Stomach (tissue), 9 donors: ENCODE data around the gene DENND6B. TPM values are rescaled to one million over a fixed set of nuclear protein-coding genes. Genes with fewer than 3 reads are reported as not detected.
"Not testable (repeated sequence)": the region's sequence is repeated elsewhere in the genome, so short reads cannot be mapped to it uniquely, and the experiment has no call there.

Experiments used
- DNase-seq, 2 donors: peaks; one replicate each; pipeline versions ENCODE4 v3.0.0 to v3.0.0-alpha.2; 2013 to 2019
- H3K27ac ChIP-seq, 5 donors: fragments of 200-600 bp in 4 of 5; sonication (generic) in 4 of 5; one replicate each; pipeline ENCODE4 v1.5.1; 2013 to 2019; ENCODE audit warnings: mild to moderate bottlenecking in 1 of 5, moderate library complexity in 1 of 5
- H3K27me3 ChIP-seq, 3 donors: fragments of 200-600 bp; sonication (generic); one replicate each; pipeline ENCODE4 v1.5.1; 2017 to 2019; ENCODE audit warnings: mixed run types in 1 of 3
- H3K36me3 ChIP-seq, 4 donors: fragments of 200-600 bp; sonication (generic); 1 replicate in 3 of 4; 2 replicates in 1 of 4; pipeline ENCODE4 v1.5.1; 2016 to 2019
- H3K4me1 ChIP-seq, 4 donors: fragments of 200-600 bp; sonication (generic); one replicate each; pipeline ENCODE4 v1.5.1; 2016 to 2019
- H3K4me3 ChIP-seq, 4 donors: fragments of 200-600 bp; sonication (generic) in 3 of 4; one replicate each; pipeline ENCODE4 v1.5.1; 2016 to 2019; ENCODE audit warnings: mild to moderate bottlenecking in 1 of 4
- H3K9me3 ChIP-seq, 4 donors: fragments of 200-600 bp; sonication (generic); one replicate each; pipeline ENCODE4 v1.5.1; 2016 to 2019
- EP300 ChIP-seq: sonication (generic); formaldehyde crosslinking; IDR thresholded peaks from one replicate; pipeline ENCODE4 v1.6.1; 2017; ENCODE audit warnings: antibody characterized with exemption
- POLR2A ChIP-seq, 4 donors: fragments of 450-650 bp; IDR thresholded peaks; one replicate each; pipeline ENCODE4 v1.6.1; 2016; ENCODE audit warnings: antibody characterized with exemption in 4 of 4, control low read depth in 2 of 4, mild to moderate bottlenecking in 1 of 4, moderate library complexity in 1 of 4
- POLR2AphosphoS5 ChIP-seq, 3 donors: sonication (generic); formaldehyde crosslinking; IDR thresholded peaks; one replicate each; pipeline ENCODE4 v1.6.1; 2016; ENCODE audit warnings: antibody characterized with exemption in 3 of 3
- WGBS, 5 donors: extraction: QIAGEN DNeasy Blood & Tissue Kit in 3 of 5; methylation state at CpG; one replicate each; pipeline versions ENCODE4 v1.1.5 to v1.1.7; 2013 to 2018; 5-methylcytosine and 5-hydroxymethylcytosine counted together
- intact Hi-C: fragments of 100-400 bp; cut with DNase I; formaldehyde crosslinking; loops from one replicate; pipeline ENCODE4 v1.15.1; 2023; ENCODE audit warnings: low total_unique reads
- polyA plus RNA-seq, 3 donors: library from polyadenylated mRNA; stranded (reverse); fragments of 200-250 nt; gene quantifications; one replicate each; pipeline ENCODE4 v1.2.3, GENCODE V29; 2013
- total RNA-seq, 5 donors: library from RNA; depleted of rRNA; stranded (reverse); fragments of >200 nt; gene quantifications; one replicate each; pipeline versions ENCODE4 v1.1.0 to v1.2.3, GENCODE V29; 2014 to 2016
- TF ChIP-seq, protein P1 (sequence below), 7 experiments: fragments of 450-650 bp in 4 of 7; fragments of 200-600 bp in 3 of 7; sonication (generic) in 3 of 7; IDR thresholded peaks; one replicate each; pipeline ENCODE4 v1.5.1; 2016 to 2019; ENCODE audit warnings: antibody characterized with exemption in 7 of 7, control low read depth in 2 of 7, mild to moderate bottlenecking in 1 of 7
- donor health status: healthy with polysubstance abuse.
- donor health status: Bipolar disorder and iron deficiency.
- donor health status: healthy.

Gene DENND6B
- total and polyA plus RNA-seq, 8 donors, result 2.0 to 13.4 (median 4.0) TPM

DNA sequence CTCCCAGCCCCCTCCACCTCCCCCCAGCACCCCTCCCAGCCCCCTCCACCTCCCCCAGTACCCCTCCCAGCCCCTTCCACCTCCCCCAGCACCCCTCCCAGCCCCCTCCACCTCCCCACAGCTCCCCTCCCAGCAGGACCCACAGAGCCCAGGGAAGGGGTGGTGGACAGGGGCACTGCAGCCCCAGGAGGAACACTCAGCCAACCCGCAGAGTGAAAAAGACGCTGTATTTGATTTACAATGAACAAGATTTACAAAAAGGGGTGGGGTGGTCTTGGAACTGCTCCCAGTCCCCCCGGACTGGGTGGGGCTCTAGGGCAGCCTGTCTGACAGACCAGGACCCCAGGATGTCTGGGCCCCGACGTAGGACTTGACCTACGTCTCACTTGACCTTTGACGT lies 52.0 kb downstream of the DENND6B start:
- Histone ChIP-seq H3K36me3 (peaks cover 48 to 56% (median 50%) of the 10 kb centered on the region in 4 donors), H3K9me3 (no peaks in the 10 kb centered on the region), H3K4me3 (no peak overlapping the region), H3K27ac (peak overlapping the region; percentile 22 to 71 (median 37)), H3K27me3 (peaks cover 0 to 29% (median 3%) of the 10 kb centered on the region in 3 donors), H3K4me1 (peaks cover 31 to 73% (median 50%) of the 10 kb centered on the region in 4 donors)
- DNase-seq, result no peak
- intact Hi-C loops, result loop anchor here (5.0 kb wide), 1 partner anchor 63 kb away; no protein-coding TSS in a partner anchor
- TF ChIP-seq, protein P1, sequence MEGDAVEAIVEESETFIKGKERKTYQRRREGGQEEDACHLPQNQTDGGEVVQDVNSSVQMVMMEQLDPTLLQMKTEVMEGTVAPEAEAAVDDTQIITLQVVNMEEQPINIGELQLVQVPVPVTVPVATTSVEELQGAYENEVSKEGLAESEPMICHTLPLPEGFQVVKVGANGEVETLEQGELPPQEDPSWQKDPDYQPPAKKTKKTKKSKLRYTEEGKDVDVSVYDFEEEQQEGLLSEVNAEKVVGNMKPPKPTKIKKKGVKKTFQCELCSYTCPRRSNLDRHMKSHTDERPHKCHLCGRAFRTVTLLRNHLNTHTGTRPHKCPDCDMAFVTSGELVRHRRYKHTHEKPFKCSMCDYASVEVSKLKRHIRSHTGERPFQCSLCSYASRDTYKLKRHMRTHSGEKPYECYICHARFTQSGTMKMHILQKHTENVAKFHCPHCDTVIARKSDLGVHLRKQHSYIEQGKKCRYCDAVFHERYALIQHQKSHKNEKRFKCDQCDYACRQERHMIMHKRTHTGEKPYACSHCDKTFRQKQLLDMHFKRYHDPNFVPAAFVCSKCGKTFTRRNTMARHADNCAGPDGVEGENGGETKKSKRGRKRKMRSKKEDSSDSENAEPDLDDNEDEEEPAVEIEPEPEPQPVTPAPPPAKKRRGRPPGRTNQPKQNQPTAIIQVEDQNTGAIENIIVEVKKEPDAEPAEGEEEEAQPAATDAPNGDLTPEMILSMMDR (IDR thresholded peaks at IDR 0.05), result no peak
- no peak for TF ChIP-seq POLR2AphosphoS5 (IDR thresholded peaks at IDR 0.05)
- no peak for TF ChIP-seq POLR2A (IDR thresholded peaks at IDR 0.05)
- TF ChIP-seq EP300, result no peak
- 23 to 49% (median 41%) methylated on average over 7 of the region's 7 CpGs for WGBS, 5 donors

DNA sequence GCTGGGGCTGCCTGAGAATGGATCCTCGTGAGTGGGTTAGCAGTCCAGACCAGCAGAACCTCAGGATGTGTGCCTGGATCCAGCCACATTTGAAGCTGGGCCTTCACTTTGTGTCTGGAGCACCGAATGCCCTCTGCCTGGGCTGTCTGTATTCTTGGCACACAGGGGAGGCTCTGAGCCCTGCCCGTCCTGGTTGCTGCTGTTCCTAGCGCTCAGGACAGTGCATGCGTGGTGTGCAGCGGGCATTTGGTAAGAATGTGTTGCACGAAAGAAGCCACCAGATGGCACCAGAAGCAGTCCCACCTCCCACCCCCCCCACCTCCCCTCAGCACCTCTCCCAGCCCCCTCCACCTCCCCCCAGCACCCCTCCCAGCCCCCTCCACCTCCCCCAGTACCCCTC lies 52.5 kb downstream of the DENND6B start:
- H3K4me3 ChIP-seq, result no peak overlapping the region
- H3K27ac ChIP-seq, result peak overlapping the region in 2 of 5 donors; percentile 2 to 16
- peaks cover 0 to 34% (median 3%) of the 10 kb centered on the region in 3 donors for H3K27me3 ChIP-seq
- 18 to 24% (median 23%) methylated on average over 6 to 7 of the region's 7 CpGs; no CpG with 5 or more reads in 1 of the 5 donors for WGBS, 5 donors
- peak; percentile 66 to 84 for DNase-seq
- H3K4me1 ChIP-seq, result peaks cover 36 to 73% (median 52%) of the 10 kb centered on the region in 4 donors
- no peaks in the 10 kb centered on the region for H3K9me3 ChIP-seq
- TF ChIP-seq POLR2AphosphoS5 (IDR thresholded peaks at IDR 0.05), result no peak
- TF ChIP-seq, protein P1 (IDR thresholded peaks at IDR 0.05), result peak in 3 of 7 experiments; percentile 16 to 41 (median 19)
- no peak for TF ChIP-seq POLR2A (IDR thresholded peaks at IDR 0.05)
- peaks cover 44 to 52% (median 45%) of the 10 kb centered on the region in 4 donors for H3K36me3 ChIP-seq
- intact Hi-C loops, result no loop called here

GRCh38 chr22:50273781-50274180 lies 53.0 kb downstream of the DENND6B start:
- H3K36me3 ChIP-seq, result peaks cover 38 to 46% (median 40%) of the 10 kb centered on the region in 4 donors
- intact Hi-C loops, H3K4me3 ChIP-seq, DNase-seq, H3K9me3 ChIP-seq: not testable (repeated sequence)
- H3K27me3 ChIP-seq, result peaks cover 0 to 36% (median 3%) of the 10 kb centered on the region in 3 donors
- H3K27ac ChIP-seq, result peak overlapping the region in 1 of 5 donors; percentile 16
- H3K4me1 ChIP-seq, result peaks cover 41 to 78% (median 57%) of the 10 kb centered on the region in 4 donors
- 66 to 84% (median 79%) methylated on average over 10 of the region's 10 CpGs for WGBS, 5 donors

DNA sequence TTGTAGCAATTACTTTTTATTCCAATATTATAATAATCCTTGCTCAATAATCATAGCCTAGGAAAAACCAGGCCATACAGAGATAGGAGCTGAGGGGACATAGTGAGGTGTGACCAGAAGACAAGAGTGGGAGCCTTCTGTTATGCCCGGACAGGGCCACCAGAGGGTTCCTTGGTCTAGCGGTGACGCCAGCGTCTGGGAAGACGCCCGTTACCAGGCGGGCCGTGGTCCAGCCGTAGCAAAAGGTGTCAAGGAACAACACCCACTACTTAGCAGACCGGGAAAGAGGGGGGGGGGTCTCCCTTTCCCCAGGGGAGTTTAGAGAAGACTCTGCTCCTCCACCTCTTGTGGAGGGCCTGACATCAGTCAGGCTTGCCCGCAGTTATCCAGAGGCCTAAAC lies 53.5 kb downstream of the DENND6B start:
- WGBS, 5 donors, result 17 to 100% (median 36%) methylated on average over 1 to 11 of the region's 11 CpGs
- Histone ChIP-seq H3K36me3 (peaks cover 34 to 42% (median 36%) of the 10 kb centered on the region in 4 donors), H3K27me3 (peaks cover 0 to 36% (median 3%) of the 10 kb centered on the region in 3 donors), H3K4me1 (peaks cover 45 to 83% (median 61%) of the 10 kb centered on the region in 4 donors)
- H3K27ac ChIP-seq, intact Hi-C loops, H3K4me3 ChIP-seq, H3K9me3 ChIP-seq, DNase-seq: not testable (repeated sequence)

DNA sequence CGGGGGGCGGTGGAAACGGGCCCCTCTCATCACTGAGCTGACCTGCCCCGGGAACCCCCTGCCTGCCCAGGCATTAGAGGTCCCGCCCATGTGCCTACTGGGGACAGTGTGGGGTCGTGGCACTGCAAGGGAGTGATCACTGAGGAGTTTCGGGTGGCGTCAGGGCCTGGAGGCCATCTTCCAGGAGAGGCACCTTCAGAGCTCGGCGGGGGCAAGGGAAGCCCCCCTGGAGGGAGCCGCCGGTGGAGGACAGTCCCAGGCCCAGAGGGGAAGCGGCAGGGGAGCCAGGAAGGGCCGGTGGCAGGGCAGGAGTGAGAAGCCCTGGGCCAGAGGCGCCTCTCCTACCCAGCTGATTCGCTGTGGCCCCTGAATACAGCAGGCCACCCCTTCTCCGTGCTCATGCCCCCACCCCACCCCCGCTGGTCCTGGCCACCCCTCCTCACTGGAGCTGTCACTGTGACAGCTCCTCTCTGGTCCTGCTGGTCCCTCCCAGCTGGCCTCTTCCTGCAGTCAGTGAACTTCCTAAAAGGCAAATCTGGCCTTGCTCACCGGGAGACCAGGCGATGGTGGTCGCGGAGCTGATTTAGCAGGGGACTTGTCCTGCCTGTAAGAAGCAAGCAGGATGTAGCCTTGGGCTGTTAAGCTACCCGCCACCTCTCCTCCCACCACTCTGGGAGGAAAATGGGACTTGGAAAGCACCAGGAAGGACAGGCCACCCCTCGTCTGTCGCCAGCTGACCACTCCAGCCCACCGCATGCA lies 54.6 kb downstream of the DENND6B start:
- peak overlapping the region; percentile 38 to 83 (median 43) for H3K27ac ChIP-seq
- H3K9me3 ChIP-seq, result no peaks in the 10 kb centered on the region
- H3K4me3 ChIP-seq, result peak overlapping the region; percentile 52 to 59 (median 56)
- H3K36me3 ChIP-seq, result peaks cover 23 to 31% (median 25%) of the 10 kb centered on the region in 4 donors
- intact Hi-C loops, result no loop called here
- no peak for TF ChIP-seq POLR2AphosphoS5 (IDR thresholded peaks at IDR 0.05)
- TF ChIP-seq EP300, result no peak
- no peak for TF ChIP-seq POLR2A (IDR thresholded peaks at IDR 0.05)
- TF ChIP-seq, protein P1 (IDR thresholded peaks at IDR 0.05), result peak in 1 of 7 experiments; percentile 4
- no peak for DNase-seq
- H3K27me3 ChIP-seq, result peaks cover 0 to 36% (median 3%) of the 10 kb centered on the region in 3 donors
- 35 to 46% (median 40%) methylated on average over 17 to 26 of the region's 26 CpGs for WGBS, 5 donors
- peaks cover 57 to 87% (median 73%) of the 10 kb centered on the region in 4 donors for H3K4me1 ChIP-seq
